ENCODE results near the gene SLC30A3.

The SLC30A3 gene

GRCh38 chr2:27223416-27223815 lies 39.4 kb downstream of the SLC30A3 start:
- no peak overlapping the region for H3K27ac ChIP-seq (ENCODE audit: low read depth, low read length)
- no peaks in the 10 kb centered on the region for H3K9me3 ChIP-seq (ENCODE audit: control insufficient read depth, insufficient read depth, low read length)
- H3K9ac ChIP-seq (ENCODE audit: low read depth, low read length), result no peak overlapping the region
- H3K27me3 ChIP-seq (ENCODE audit: control insufficient read depth, insufficient read depth, low read length), result no peaks in the 10 kb centered on the region
- H3K4me1 ChIP-seq (ENCODE audit: control insufficient read depth, insufficient read depth, low read length), result 0 out of 2 replicates have a peak, but pooled peaks cover 3% of the 10 kb centered on the region
- peaks cover 96% of the 10 kb centered on the region for H3K36me3 ChIP-seq (ENCODE audit: control insufficient read depth, insufficient read depth, low read length)
- no peak overlapping the region for H3K4me3 ChIP-seq (ENCODE audit: low read depth, low read length)

- H3K36me3 ChIP-seq (ENCODE audit: control insufficient read depth, insufficient read depth, low read length), result peaks cover 92% of the 10 kb centered on the region
- H3K9me3 ChIP-seq (ENCODE audit: control insufficient read depth, insufficient read depth, low read length), result no peaks in the 10 kb centered on the region
- no peak overlapping the region for H3K27ac ChIP-seq (ENCODE audit: low read depth, low read length)
Observed at GRCh38 chr2:27222407-27222806, 40.4 kb downstream of the SLC30A3 start.

GRCh38 chr2:27221166-27221565 lies 41.7 kb downstream of the SLC30A3 start:
- Histone ChIP-seq H3K9ac (ENCODE audit: low read depth, low read length) (no peak overlapping the region), H3K4me3 (ENCODE audit: low read depth, low read length) (no peak overlapping the region), H3K4me1 (ENCODE audit: control insufficient read depth, insufficient read depth, low read length) (peaks cover 17% of the 10 kb centered on the region), H3K9me3 (ENCODE audit: control insufficient read depth, insufficient read depth, low read length) (no peaks in the 10 kb centered on the region), H3K36me3 (ENCODE audit: control insufficient read depth, insufficient read depth, low read length) (peaks cover 87% of the 10 kb centered on the region), H3K27me3 (ENCODE audit: control insufficient read depth, insufficient read depth, low read length) (no peaks in the 10 kb centered on the region), H3K27ac (ENCODE audit: low read depth, low read length) (no peak overlapping the region)

More at GRCh38 chr2:27222407-27222806, 40.4 kb downstream of the SLC30A3 start:
- H3K27me3 ChIP-seq (ENCODE audit: control insufficient read depth, insufficient read depth, low read length), result no peaks in the 10 kb centered on the region
- H3K4me1 ChIP-seq (ENCODE audit: control insufficient read depth, insufficient read depth, low read length), result peaks cover 9% of the 10 kb centered on the region; the same call in 1 of the 2 replicates
- no peak overlapping the region for H3K9ac ChIP-seq (ENCODE audit: low read depth, low read length)
- H3K4me3 ChIP-seq (ENCODE audit: low read depth, low read length), result no peak overlapping the region

- Histone ChIP-seq H3K4me1 (ENCODE audit: control insufficient read depth, insufficient read depth, low read length) (peaks cover 17% of the 10 kb centered on the region), H3K36me3 (ENCODE audit: control insufficient read depth, insufficient read depth, low read length) (peaks cover 83% of the 10 kb centered on the region), H3K4me3 (ENCODE audit: low read depth, low read length) (no peak overlapping the region), H3K27ac (ENCODE audit: low read depth, low read length) (no peak overlapping the region), H3K9me3 (ENCODE audit: control insufficient read depth, insufficient read depth, low read length) (no peaks in the 10 kb centered on the region), H3K9ac (ENCODE audit: low read depth, low read length) (no peak overlapping the region), H3K27me3 (ENCODE audit: control insufficient read depth, insufficient read depth, low read length) (no peaks in the 10 kb centered on the region)
Observed at GRCh38 chr2:27220091-27220490, 42.8 kb downstream of the SLC30A3 start.

GRCh38 chr2:27219091-27219490 lies 43.8 kb downstream of the SLC30A3 start:
- peaks cover 77% of the 10 kb centered on the region for H3K36me3 ChIP-seq (ENCODE audit: control insufficient read depth, insufficient read depth, low read length)
- H3K9me3 ChIP-seq (ENCODE audit: control insufficient read depth, insufficient read depth, low read length), result no peaks in the 10 kb centered on the region
- no peaks in the 10 kb centered on the region for H3K27me3 ChIP-seq (ENCODE audit: control insufficient read depth, insufficient read depth, low read length)
- H3K27ac ChIP-seq (ENCODE audit: low read depth, low read length), result no peak overlapping the region
- H3K4me3 ChIP-seq (ENCODE audit: low read depth, low read length), result no peak overlapping the region
- peaks cover 17% of the 10 kb centered on the region for H3K4me1 ChIP-seq (ENCODE audit: control insufficient read depth, insufficient read depth, low read length)
- H3K9ac ChIP-seq (ENCODE audit: low read depth, low read length), result no peak overlapping the region

GRCh38 chr2:27218614-27219013 lies 44.2 kb downstream of the SLC30A3 start:
- peaks cover 17% of the 10 kb centered on the region for H3K4me1 ChIP-seq (ENCODE audit: control insufficient read depth, insufficient read depth, low read length)
- peaks cover 77% of the 10 kb centered on the region for H3K36me3 ChIP-seq (ENCODE audit: control insufficient read depth, insufficient read depth, low read length)
- H3K4me3 ChIP-seq (ENCODE audit: low read depth, low read length), result peak overlapping the region; percentile 80; the same call in 1 of the 2 replicates
- no peaks in the 10 kb centered on the region for H3K27me3 ChIP-seq (ENCODE audit: control insufficient read depth, insufficient read depth, low read length)
- H3K27ac ChIP-seq (ENCODE audit: low read depth, low read length), result peak overlapping the region; percentile 93
- H3K9me3 ChIP-seq (ENCODE audit: control insufficient read depth, insufficient read depth, low read length), result no peaks in the 10 kb centered on the region
- H3K9ac ChIP-seq (ENCODE audit: low read depth, low read length), result no peak overlapping the region

GRCh38 chr2:27217173-27218121 lies 45.4 kb downstream of the SLC30A3 start, which contains the start of gene CAD:
TSS of gene CAD (plus strand) at chr2:27217369. CDS start at chr2:27217552, 183 bp downstream.
- peak within 1 kb of the TSS; percentile 93 for H3K27ac ChIP-seq (ENCODE audit: low read depth, low read length)
- peak within 1 kb of the TSS; percentile 80 for H3K4me3 ChIP-seq (ENCODE audit: low read depth, low read length)
- H3K36me3 ChIP-seq (ENCODE audit: control insufficient read depth, insufficient read depth, low read length), result peaks cover 72% of the 10 kb centered on the region
- H3K9me3 ChIP-seq (ENCODE audit: control insufficient read depth, insufficient read depth, low read length), result no peaks in the 10 kb centered on the region
- peaks cover 23% of the 10 kb centered on the region for H3K4me1 ChIP-seq (ENCODE audit: control insufficient read depth, insufficient read depth, low read length)
- H3K9ac ChIP-seq (ENCODE audit: low read depth, low read length), result peak within 1 kb of the TSS; percentile 97
- no peaks in the 10 kb centered on the region for H3K27me3 ChIP-seq (ENCODE audit: control insufficient read depth, insufficient read depth, low read length)

- H3K27me3 ChIP-seq (ENCODE audit: control insufficient read depth, insufficient read depth, low read length), result no peaks in the 10 kb centered on the region
- H3K36me3 ChIP-seq (ENCODE audit: control insufficient read depth, insufficient read depth, low read length), result peaks cover 63% of the 10 kb centered on the region
- peaks cover 23% of the 10 kb centered on the region for H3K4me1 ChIP-seq (ENCODE audit: control insufficient read depth, insufficient read depth, low read length)
- H3K27ac ChIP-seq (ENCODE audit: low read depth, low read length), result peak overlapping the region; percentile 81
- no peaks in the 10 kb centered on the region for H3K9me3 ChIP-seq (ENCODE audit: control insufficient read depth, insufficient read depth, low read length)
- peak overlapping the region; percentile 70 for H3K9ac ChIP-seq (ENCODE audit: low read depth, low read length)
- peak overlapping the region; percentile 80; the same call in 1 of the 2 replicates for H3K4me3 ChIP-seq (ENCODE audit: low read depth, low read length)
Observed at GRCh38 chr2:27216416-27217137, 46.3 kb downstream of the SLC30A3 start.

- Histone ChIP-seq H3K4me3 (ENCODE audit: low read depth, low read length) (no peak overlapping the region), H3K9ac (ENCODE audit: low read depth, low read length) (no peak overlapping the region), H3K27me3 (ENCODE audit: control insufficient read depth, insufficient read depth, low read length) (no peaks in the 10 kb centered on the region), H3K9me3 (ENCODE audit: control insufficient read depth, insufficient read depth, low read length) (no peaks in the 10 kb centered on the region), H3K36me3 (ENCODE audit: control insufficient read depth, insufficient read depth, low read length) (peaks cover 51% of the 10 kb centered on the region), H3K4me1 (ENCODE audit: control insufficient read depth, insufficient read depth, low read length) (peaks cover 23% of the 10 kb centered on the region), H3K27ac (ENCODE audit: low read depth, low read length) (no peak overlapping the region)
Observed at GRCh38 chr2:27214941-27215340, 47.9 kb downstream of the SLC30A3 start.

GRCh38 chr2:27212626-27213471 lies 50.0 kb downstream of the SLC30A3 start:
- Histone ChIP-seq H3K36me3 (ENCODE audit: control insufficient read depth, insufficient read depth, low read length) (peaks cover 51% of the 10 kb centered on the region), H3K4me1 (ENCODE audit: control insufficient read depth, insufficient read depth, low read length) (peaks cover 14% of the 10 kb centered on the region)

More at GRCh38 chr2:27212626-27213471, 50.0 kb downstream of the SLC30A3 start:
- H3K4me3 ChIP-seq (ENCODE audit: low read depth, low read length), result peak overlapping the region; percentile 99
- no peaks in the 10 kb centered on the region for H3K27me3 ChIP-seq (ENCODE audit: control insufficient read depth, insufficient read depth, low read length)
- no peaks in the 10 kb centered on the region for H3K9me3 ChIP-seq (ENCODE audit: control insufficient read depth, insufficient read depth, low read length)
- H3K9ac ChIP-seq (ENCODE audit: low read depth, low read length), result peak overlapping the region; percentile 99
- peak overlapping the region; percentile 95 for H3K27ac ChIP-seq (ENCODE audit: low read depth, low read length)
